GM19455 (cell line): ENCODE measurements around the gene ALX4.

Experiments
- ATAC-seq: cut with Tn5 transposase; IDR thresholded peaks from one replicate; pipeline ENCODE4 v1.9.1; 2021; ENCODE audit not compliant: unreplicated experiment

Gene ALX4

DNA sequence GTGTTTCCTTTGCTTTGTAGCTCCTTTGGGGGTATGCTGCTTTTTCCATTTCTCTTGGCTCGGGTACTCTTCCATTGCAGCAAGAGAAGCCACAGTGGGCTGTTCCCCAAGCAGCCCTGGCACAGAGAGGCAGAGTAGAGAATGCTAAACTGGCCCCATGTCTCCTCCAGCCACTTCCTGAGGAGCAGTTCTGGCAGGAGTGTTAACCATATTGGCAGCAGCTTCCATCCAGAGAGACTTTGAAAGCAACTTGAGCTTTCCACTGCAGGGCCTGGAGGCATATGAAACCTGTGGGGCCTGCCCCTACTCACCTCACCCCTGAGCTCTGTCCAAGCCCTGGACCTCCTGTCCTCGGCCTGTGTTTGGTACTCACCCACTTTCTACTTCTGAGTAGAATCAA lies 61.8 kb downstream of the ALX4 start:
- ATAC-seq: no peak

DNA sequence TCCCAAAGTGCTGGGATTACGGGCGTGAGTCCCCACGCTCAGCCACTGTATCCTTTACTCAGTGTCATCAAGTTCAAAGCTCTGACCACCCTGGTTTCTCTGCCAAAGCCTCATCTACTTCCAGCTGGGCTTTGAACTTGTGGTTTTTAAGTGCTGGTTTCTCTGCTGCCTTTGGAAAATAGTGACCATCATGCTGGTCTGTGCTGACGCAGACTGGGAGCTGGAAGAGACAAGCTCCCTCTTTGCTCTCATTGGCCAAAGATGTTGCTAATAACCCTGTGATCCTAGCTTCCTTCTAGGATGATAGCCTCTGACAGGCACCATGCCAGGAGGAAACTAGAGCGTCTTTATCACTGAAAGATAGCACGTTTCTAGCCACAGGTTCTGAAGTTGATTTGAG lies 62.4 kb downstream of the ALX4 start:
- ATAC-seq: no peak

DNA sequence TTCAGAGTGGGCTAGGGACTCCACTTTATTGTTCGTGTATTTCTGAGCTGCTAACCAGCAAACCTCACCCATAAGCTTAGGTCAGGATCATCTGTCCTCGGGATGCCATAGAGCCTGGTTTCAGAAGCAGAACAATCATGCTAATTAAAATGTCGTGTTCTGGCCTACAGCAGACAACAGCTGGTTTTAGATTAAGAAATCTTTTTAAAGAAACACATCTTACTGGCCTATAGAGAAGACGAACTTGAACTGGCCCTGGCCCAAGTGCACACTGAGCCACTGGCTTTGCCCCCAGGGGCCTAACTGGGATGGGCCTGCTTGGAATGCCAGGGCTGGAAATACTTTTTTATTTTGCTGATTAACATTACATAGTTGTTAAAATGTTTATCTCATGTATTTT lies 63.2 kb downstream of the ALX4 start:
- ATAC-seq: no peak

- ATAC-seq: no peak
These were observed 65.2 kb downstream of the ALX4 start for GRCh38 chr11:44244639-44245310.

GRCh38 chr11:44243595-44244343 lies 66.2 kb downstream of the ALX4 start:
- no peak for ATAC-seq

DNA sequence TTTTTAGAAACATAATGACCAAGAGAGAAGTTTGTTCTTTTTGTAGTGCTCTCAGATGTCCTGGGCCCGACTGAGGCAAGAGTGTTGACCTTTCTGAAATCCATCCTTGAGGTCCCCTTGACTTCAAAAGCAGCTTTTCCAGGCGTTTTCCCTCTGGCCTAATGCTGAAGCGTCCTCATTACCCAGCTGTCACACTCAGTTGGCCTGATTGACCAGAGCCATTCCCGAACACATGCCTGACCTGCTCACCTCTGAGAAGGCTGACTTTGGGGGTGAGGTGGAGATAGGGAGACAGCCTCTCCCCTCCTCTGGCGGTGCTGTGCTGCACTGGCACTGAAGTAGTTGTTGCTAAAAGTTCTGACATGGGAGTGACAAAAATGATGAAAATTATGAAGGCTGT lies 66.9 kb downstream of the ALX4 start:
- no peak for ATAC-seq

- no peak for ATAC-seq
These were observed 68.1 kb downstream of the ALX4 start for GRCh38 chr11:44241851-44242250.

DNA sequence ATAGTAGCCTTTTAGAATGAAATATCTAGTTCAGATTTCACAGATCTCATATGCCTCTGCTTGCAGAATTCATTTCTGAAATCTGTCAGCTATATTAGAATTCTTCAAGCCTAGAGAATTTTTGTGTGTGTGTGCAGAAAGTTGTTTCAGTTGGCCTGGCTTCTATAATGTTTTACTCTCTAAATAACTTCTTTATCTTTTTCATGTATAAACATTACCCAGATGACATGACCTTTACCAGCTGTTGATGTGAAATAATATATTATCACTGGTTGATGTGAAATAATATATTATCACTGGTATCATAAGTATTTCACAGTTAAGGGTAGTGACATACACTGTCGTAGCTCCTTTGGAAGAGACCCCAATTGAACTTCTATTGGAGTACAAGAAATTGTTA lies 72.8 kb downstream of the ALX4 start:
- no peak for ATAC-seq

GRCh38 chr11:44236296-44236695 lies 73.6 kb downstream of the ALX4 start:
- ATAC-seq: no peak

- ATAC-seq: no peak
These were observed 74.2 kb downstream of the ALX4 start for GRCh38 chr11:44235765-44236201.

- ATAC-seq: no peak
These were observed 80.3 kb downstream of the ALX4 start for GRCh38 chr11:44229624-44230023.

GRCh38 chr11:44229098-44229497 lies 80.8 kb downstream of the ALX4 start:
- no peak for ATAC-seq

DNA sequence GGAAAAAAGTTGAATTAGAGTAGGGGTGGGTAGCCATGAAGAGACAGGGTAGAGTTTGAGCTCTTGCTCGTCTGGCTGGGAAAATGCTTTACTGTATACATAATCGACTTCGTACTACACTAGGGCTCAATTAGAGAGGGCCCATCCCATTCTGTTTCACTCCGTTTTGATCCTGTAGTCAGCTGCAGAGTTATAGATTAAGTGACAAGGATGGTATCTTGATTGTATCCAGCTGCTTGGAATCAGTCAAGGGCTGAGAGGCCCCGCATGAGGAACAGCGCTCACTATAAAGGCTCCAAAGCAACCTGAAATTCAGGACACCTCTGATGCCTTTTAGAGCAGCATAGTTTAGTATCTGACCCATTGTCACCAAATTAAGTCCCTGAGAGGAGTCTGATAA lies 81.6 kb downstream of the ALX4 start:
- no peak for ATAC-seq

- ATAC-seq: no peak
These were observed 83.0 kb downstream of the ALX4 start for GRCh38 chr11:44226945-44227344.

DNA sequence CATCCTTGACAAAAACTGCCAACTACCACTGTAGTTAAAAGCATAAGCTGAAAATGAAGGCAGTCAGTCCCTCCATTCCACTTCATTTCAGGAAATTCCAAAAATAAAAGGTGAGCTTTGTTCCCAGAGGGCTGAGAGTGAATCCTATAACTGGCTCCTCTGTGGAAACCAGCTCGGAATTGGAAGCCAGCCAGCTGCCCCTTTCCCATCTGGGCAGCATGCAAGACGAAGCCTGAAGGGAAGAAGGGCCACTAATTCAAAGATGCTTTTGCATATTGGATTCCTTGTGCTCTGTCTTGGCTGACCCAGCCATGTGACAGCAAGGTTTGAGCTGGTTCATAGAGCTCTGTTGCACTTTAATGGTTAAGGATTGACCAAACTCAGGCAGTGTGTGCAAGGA lies 83.4 kb downstream of the ALX4 start:
- no peak for ATAC-seq

DNA sequence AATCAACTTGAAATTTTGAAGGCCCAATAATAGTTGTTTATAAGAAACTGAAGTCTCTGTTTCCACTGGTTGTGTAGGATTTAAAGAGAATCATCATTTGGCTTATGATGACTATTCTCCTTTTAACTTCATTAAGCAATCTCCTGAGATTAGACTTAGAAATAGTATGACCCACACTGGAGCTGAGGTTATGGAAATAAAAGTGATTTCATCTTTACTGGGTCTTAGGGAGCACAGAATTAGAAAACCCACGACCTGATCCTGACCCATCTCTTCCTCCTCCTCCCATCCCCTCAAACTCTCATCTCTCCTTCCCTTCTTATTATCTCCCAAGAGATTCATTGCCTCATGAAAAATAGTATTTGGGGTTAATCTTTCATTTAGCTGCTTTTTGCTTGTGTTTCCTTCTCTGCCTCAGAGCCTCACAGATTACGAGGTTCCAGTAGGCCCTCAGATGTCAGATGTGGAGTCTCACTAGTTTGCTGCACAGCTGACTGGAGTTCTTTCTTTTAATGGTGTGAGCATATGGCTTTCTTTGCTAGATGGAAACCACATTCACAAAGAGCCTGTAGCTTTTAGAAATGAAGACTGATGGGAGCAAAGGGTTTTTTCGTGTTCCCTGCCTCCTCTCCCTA lies 85.0 kb downstream of the ALX4 start:
- ATAC-seq: no peak

GRCh38 chr11:44223238-44223637 lies 86.7 kb downstream of the ALX4 start:
- no peak for ATAC-seq

- no peak for ATAC-seq
These were observed 87.9 kb downstream of the ALX4 start for GRCh38 chr11:44221992-44222391.

DNA sequence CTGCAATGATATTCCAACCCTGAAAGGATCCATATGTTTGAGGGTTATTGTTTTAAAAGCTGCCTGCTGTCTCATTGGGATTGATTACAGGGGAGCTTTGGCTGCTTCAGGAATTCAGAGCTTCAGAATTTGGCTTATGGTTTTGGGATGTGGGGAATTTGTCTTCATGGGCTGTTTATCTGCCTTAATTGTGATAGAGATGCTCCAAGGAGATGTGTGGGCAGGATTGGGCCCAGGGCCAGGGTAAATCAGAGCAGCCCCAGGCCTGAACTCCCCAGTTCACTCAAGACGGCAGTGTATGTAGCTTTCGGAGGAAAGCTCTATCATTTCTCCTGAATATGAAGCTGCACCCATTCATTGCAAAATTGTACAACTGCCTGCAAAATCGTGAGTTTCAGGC lies 88.5 kb downstream of the ALX4 start:
- no peak for ATAC-seq

GRCh38 chr11:44219830-44220796 lies 89.8 kb downstream of the ALX4 start:
- no peak for ATAC-seq

- ATAC-seq: no peak
These were observed 92.5 kb downstream of the ALX4 start for GRCh38 chr11:44217432-44217831.
